Measurements from ENCODE around the gene DMRT3. TPM values are rescaled to one million over a fixed set of nuclear protein-coding genes. Genes with fewer than 3 reads are reported as not detected.

The DMRT3 gene
- total and polyA plus RNA-seq, 10 of the 15 experiments (the other 5 are each of a cell fraction or from before 2014, with no cell fraction given), result 0.06 to 0.11 TPM; not detected in 8

DNA sequence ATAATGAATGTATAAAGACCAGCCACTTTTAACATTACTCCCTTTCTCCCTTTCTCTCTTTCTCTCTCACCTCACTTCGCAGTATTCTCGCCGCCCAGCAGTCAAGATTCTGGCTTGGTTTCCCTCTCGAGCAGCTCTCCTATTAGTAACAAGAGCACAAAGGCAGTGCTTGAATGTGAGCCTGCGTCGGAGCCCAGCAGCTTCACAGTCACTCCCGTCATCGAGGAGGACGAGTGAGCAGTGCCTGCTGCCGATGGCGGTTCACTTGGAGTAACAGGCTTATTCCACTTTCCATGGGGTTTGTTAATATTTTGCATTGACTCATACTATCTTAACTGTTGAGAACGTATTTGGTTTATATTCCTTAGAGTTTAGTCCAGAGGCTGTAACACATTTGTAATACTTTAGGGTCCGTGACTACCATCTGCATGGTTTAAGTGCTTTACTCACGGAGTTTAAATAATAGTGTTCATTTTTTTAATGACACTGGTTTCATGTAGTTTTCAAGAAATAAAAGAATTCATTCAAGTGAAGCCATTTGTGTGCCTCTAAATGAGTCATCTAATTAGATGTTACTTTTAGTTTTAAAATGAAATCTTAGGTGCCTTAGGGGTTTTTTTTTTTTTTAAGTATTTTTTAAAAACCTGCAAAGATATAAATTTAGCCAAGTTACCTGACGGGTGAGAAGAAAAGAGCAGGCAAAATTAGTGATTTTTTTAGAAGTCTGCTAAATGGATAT is 8.4 kb upstream of the DMRT3 start (continued):
- TF ChIP-seq NFYA (IDR thresholded peaks at IDR 0.05; ENCODE audit: borderline replicate concordance, low read depth, low read length), result no peak
- TF ChIP-seq IKZF2 (IDR thresholded peaks at IDR 0.05), result peak in 1 of 2 experiments; percentile 13; a peak in 1 of 4 replicates

GRCh38 chr9:969310-970150 is 6.9 kb upstream of the DMRT3 start:
- intact Hi-C loops (cut with micrococcal nuclease; ENCODE audit: unreplicated experiment) (no loop called here), in situ Hi-C loops (cut with MboI) (no loop called here)
- CTCF ChIA-PET, result no interaction called here
- Histone ChIP-seq H3K36me3 (ENCODE audit: control insufficient read depth in 2 of 2, insufficient read depth in 2 of 2, low read length in 1 of 2) (no peaks in the 10 kb centered on the region), H3K9ac (ENCODE audit: control insufficient read depth, insufficient read depth, low read length) (no peak overlapping the region), H3K27me3 (replicated peaks in 1 of 2; ENCODE audit: control insufficient read depth in 2 of 2, insufficient read depth in 2 of 2, low read length in 1 of 2) (peaks cover 5 to 31% of the 10 kb centered on the region in 2 experiments), H3K27ac (ENCODE audit: control insufficient read depth, insufficient read depth) (no peak overlapping the region), H3K79me2 (ENCODE audit: control insufficient read depth, insufficient read depth, low read length) (no peaks in the 10 kb centered on the region), H3K9me3 (replicated peaks; ENCODE audit: control insufficient read depth, insufficient read depth, low read length) (peaks cover 4% of the 10 kb centered on the region; the same call in 2 of the 3 replicates), H4K20me1 (ENCODE audit: control insufficient read depth, insufficient read depth) (no peaks in the 10 kb centered on the region), H2AFZ (ENCODE audit: control insufficient read depth, low read depth, low read length) (no peak overlapping the region), H3K4me3 (no peak overlapping the region), H3K4me2 (ENCODE audit: control insufficient read depth, insufficient read depth) (no peak overlapping the region), H3K4me1 (ENCODE audit: control insufficient read depth, insufficient read depth, low read length) (no peaks in the 10 kb centered on the region)
- SMC1A ChIA-PET (ENCODE audit: uncharacterized antibody, unreplicated experiment), result no interaction called here
- BruUV-seq (replicated peaks), result no TSS peak
- no peak for ATAC-seq
- DNase-seq (ENCODE audit: low read depth, low spot score), result no peak
- WGBS (ENCODE audit: insufficient coverage, insufficient replicate concordance, low lambda C conversion rate, missing lambda C conversion rate), result 52% methylated on average over 45 of the region's 49 CpGs
- RAD21 ChIA-PET (ENCODE audit: unreplicated experiment), result no interaction called here
- POLR2A ChIA-PET, result no interaction called here
- FAIRE-seq, result no peak
- TF ChIP-seq STAT3 (IDR thresholded peaks at IDR 0.05; ENCODE audit: low read depth, low read length) (no peak), GATAD2B (conservative IDR thresholded peaks at IDR 0.05; ENCODE audit: low read depth) (no peak), YY1 (IDR thresholded peaks at IDR 0.05; ENCODE audit: low read depth, low read length) (no peak), IRF3 (IDR thresholded peaks at IDR 0.05) (no peak), KAT2A (conservative IDR thresholded peaks at IDR 0.05; ENCODE audit: control insufficient read depth, low read depth, low read length) (no peak), EZH2 (IDR thresholded peaks at IDR 0.05; ENCODE audit: borderline replicate concordance, control insufficient read depth, low read depth, low read length) (no peak), CBX5 (IDR thresholded peaks at IDR 0.05; ENCODE audit: low read depth) (no peak), NR2C2 (IDR thresholded peaks at IDR 0.05; ENCODE audit: borderline replicate concordance, control insufficient read depth, insufficient read length, low read depth) (no peak), NRF1 (conservative IDR thresholded peaks at IDR 0.05; ENCODE audit: low read depth, low read length) (no peak), SMAD1 (IDR thresholded peaks at IDR 0.05; ENCODE audit: low read depth, partially characterized antibody) (no peak)
- TF ChIP-seq, protein P1, sequence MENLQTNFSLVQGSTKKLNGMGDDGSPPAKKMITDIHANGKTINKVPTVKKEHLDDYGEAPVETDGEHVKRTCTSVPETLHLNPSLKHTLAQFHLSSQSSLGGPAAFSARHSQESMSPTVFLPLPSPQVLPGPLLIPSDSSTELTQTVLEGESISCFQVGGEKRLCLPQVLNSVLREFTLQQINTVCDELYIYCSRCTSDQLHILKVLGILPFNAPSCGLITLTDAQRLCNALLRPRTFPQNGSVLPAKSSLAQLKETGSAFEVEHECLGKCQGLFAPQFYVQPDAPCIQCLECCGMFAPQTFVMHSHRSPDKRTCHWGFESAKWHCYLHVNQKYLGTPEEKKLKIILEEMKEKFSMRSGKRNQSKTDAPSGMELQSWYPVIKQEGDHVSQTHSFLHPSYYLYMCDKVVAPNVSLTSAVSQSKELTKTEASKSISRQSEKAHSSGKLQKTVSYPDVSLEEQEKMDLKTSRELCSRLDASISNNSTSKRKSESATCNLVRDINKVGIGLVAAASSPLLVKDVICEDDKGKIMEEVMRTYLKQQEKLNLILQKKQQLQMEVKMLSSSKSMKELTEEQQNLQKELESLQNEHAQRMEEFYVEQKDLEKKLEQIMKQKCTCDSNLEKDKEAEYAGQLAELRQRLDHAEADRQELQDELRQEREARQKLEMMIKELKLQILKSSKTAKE (IDR thresholded peaks at IDR 0.05; ENCODE audit: low read depth, poor library complexity, severe bottlenecking), result no peak
- TF ChIP-seq, protein P2, sequence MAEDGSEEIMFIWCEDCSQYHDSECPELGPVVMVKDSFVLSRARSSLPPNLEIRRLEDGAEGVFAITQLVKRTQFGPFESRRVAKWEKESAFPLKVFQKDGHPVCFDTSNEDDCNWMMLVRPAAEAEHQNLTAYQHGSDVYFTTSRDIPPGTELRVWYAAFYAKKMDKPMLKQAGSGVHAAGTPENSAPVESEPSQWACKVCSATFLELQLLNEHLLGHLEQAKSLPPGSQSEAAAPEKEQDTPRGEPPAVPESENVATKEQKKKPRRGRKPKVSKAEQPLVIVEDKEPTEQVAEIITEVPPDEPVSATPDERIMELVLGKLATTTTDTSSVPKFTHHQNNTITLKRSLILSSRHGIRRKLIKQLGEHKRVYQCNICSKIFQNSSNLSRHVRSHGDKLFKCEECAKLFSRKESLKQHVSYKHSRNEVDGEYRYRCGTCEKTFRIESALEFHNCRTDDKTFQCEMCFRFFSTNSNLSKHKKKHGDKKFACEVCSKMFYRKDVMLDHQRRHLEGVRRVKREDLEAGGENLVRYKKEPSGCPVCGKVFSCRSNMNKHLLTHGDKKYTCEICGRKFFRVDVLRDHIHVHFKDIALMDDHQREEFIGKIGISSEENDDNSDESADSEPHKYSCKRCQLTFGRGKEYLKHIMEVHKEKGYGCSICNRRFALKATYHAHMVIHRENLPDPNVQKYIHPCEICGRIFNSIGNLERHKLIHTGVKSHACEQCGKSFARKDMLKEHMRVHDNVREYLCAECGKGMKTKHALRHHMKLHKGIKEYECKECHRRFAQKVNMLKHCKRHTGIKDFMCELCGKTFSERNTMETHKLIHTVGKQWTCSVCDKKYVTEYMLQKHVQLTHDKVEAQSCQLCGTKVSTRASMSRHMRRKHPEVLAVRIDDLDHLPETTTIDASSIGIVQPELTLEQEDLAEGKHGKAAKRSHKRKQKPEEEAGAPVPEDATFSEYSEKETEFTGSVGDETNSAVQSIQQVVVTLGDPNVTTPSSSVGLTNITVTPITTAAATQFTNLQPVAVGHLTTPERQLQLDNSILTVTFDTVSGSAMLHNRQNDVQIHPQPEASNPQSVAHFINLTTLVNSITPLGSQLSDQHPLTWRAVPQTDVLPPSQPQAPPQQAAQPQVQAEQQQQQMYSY (CRISPR knock-in tag; IDR thresholded peaks at IDR 0.05), result no peak

All from GM12878 (cell line).